Cardiac muscle cell (in vitro differentiated cells and primary cell): ENCODE data around the gene MAGI3. TPM values are rescaled to one million over a fixed set of nuclear protein-coding genes. Genes with fewer than 3 reads are reported as not detected.

Source experiments
- DNase-seq, 2 donors: peaks; one replicate each; pipeline versions ENCODE4 v3.0.0 to v3.0.0-alpha.2; 2010 to 2017; ENCODE audit warnings: low read depth in 1 of 2, low spot score in 1 of 2
- H3K27ac ChIP-seq: fragments of 200-600 bp; sonication (generic); 2 replicates; pipeline ENCODE4 v1.5.1; 2016
- H3K27me3 ChIP-seq: fragments of 200-600 bp; sonication (generic); 2 replicates; pipeline ENCODE4 v1.6.0; 2016; ENCODE audit warnings: control low read depth
- H3K36me3 ChIP-seq: fragments of 200-600 bp; sonication (generic); 2 replicates; pipeline ENCODE4 v1.5.1; 2016; ENCODE audit warnings: control low read depth
- H3K4me1 ChIP-seq: fragments of 200-600 bp; sonication (generic); 2 replicates; pipeline ENCODE4 v1.8.1; 2017; ENCODE audit warnings: low read depth, mild to moderate bottlenecking, mixed run types
- H3K4me3 ChIP-seq: fragments of 200-600 bp; sonication (generic); 2 replicates; pipeline ENCODE4 v1.5.1; 2016; ENCODE audit warnings: mild to moderate bottlenecking
- H3K9me3 ChIP-seq: fragments of 200-600 bp; sonication (generic); 2 replicates; pipeline ENCODE4 v1.5.1; 2017; ENCODE audit warnings: low read depth, mild to moderate bottlenecking, control low read depth
- polyA plus RNA-seq: library from polyadenylated mRNA; unstranded; fragments of >200 nt; fragmentation: Nextera tagmentation; extraction: Ambion mirVana; gene quantifications from 2 replicates; pipeline ENCODE4 v1.2.1, GENCODE V29; 2016
- total RNA-seq: library from RNA; depleted of rRNA; stranded (reverse); fragments of >200 nt; gene quantifications from 2 replicates; pipeline ENCODE4 v1.2.3, GENCODE V29; 2016
- TF ChIP-seq, protein P1 (sequence below): IDR thresholded peaks from 2 replicates; pipeline ENCODE4 v1.5.1; 2012; ENCODE audit warnings: low read depth, mild to moderate bottlenecking, low read length

MAGI3 gene
- total and polyA plus RNA-seq, 2 experiments from 2014 or later, result 7.3 to 20.6 TPM

DNA sequence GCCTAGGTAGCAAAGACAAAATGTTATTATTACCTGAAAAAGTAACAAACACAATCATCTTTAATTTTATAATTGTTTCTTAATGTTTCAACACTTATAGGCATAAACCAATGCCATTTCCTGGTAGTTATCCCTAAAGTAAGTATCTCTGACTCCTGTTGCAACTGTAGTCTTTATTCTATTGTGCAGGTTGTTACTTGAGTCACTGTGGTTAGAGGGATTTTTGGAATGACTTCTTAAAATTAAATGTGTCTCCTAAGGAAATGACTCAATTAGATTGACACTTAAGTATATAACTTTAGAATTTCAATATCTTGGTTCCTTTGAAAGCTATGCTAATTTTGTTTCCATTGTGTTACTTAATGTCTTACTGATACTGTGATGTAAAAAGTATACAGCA lies 225.1 kb downstream of the MAGI3 start:
- TF ChIP-seq, protein P1, sequence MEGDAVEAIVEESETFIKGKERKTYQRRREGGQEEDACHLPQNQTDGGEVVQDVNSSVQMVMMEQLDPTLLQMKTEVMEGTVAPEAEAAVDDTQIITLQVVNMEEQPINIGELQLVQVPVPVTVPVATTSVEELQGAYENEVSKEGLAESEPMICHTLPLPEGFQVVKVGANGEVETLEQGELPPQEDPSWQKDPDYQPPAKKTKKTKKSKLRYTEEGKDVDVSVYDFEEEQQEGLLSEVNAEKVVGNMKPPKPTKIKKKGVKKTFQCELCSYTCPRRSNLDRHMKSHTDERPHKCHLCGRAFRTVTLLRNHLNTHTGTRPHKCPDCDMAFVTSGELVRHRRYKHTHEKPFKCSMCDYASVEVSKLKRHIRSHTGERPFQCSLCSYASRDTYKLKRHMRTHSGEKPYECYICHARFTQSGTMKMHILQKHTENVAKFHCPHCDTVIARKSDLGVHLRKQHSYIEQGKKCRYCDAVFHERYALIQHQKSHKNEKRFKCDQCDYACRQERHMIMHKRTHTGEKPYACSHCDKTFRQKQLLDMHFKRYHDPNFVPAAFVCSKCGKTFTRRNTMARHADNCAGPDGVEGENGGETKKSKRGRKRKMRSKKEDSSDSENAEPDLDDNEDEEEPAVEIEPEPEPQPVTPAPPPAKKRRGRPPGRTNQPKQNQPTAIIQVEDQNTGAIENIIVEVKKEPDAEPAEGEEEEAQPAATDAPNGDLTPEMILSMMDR, result no peak
- peak in 1 of 2 donors; percentile 10 for DNase-seq
- H3K27me3 ChIP-seq, result no peaks in the 10 kb centered on the region
- H3K9me3 ChIP-seq, result no peaks in the 10 kb centered on the region
- H3K36me3 ChIP-seq, result peaks cover 4% of the 10 kb centered on the region
- no peak overlapping the region for H3K27ac ChIP-seq
- peaks cover 10% of the 10 kb centered on the region for H3K4me1 ChIP-seq
- no peak overlapping the region for H3K4me3 ChIP-seq

GRCh38 chr1:113616156-113616555 lies 225.8 kb downstream of the MAGI3 start:
- Histone ChIP-seq H3K27ac (no peak overlapping the region), H3K4me3 (no peak overlapping the region), H3K4me1 (peaks cover 10% of the 10 kb centered on the region), H3K36me3 (peaks cover 4% of the 10 kb centered on the region), H3K9me3 (no peaks in the 10 kb centered on the region), H3K27me3 (no peaks in the 10 kb centered on the region)
- TF ChIP-seq, protein P1, result no peak
- no peak for DNase-seq

DNA sequence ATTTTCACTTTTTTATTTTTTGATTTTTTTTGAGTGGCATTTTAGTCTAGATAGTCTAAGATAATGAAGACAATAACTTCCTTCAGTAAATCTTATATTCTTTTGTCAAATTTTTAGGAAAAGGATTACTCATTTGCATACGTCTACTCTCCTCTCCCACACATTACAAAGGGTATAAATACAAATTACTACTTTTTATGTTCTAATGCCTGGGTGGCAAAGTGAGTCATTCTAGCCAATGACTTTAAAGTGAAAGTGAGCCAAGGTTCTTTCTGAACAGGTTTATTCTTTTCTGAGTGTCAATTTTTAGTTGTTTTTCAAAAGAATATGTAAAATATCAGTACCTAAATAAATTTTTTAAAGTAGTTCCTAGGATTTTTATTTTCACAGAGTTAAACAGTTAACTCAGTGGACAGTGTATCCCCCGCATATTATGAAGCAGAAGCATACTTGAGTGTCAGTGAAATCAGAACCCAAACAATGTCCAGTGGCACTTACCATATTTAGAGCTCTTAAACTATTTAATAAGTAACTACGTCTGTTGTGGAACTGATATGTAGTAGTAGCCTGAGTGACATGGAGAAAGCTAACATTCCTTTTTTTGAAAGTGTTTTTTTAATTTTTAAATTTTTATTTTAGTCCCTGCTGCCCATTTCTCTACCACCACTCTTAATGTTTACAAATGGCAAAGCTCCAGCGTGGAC lies 227.3 kb downstream of the MAGI3 start:
- Histone ChIP-seq H3K36me3 (peaks cover 4% of the 10 kb centered on the region), H3K4me1 (peaks cover 10% of the 10 kb centered on the region), H3K27ac (no peak overlapping the region), H3K27me3 (no peaks in the 10 kb centered on the region), H3K4me3 (no peak overlapping the region), H3K9me3 (no peaks in the 10 kb centered on the region)
- TF ChIP-seq, protein P1, result no peak
- DNase-seq, result peak; percentile 6 to 14

DNA sequence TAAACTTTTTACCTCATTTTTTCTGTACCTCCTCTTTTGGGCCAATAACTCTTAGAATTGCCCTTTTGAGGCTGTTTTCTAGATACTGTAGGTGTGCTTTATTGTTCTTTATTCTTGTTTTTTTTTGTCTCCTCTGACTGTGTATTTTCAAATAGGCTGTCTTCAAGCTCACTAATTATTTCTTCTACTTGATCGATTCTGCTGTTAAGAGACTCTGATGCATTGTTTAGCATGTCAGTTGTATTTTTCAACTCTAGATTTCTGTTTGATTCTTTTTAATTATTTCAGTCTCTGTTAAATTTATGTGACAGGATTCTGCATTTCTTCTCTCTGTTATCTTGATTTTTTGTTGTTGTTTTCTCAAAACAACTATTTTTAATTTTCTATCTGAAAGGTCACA lies 238.7 kb downstream of the MAGI3 start:
- Histone ChIP-seq H3K4me3 (no peak overlapping the region), H3K9me3 (no peaks in the 10 kb centered on the region), H3K36me3 (no peaks in the 10 kb centered on the region), H3K27me3 (no peaks in the 10 kb centered on the region), H3K4me1 (no peaks in the 10 kb centered on the region), H3K27ac (no peak overlapping the region)
- TF ChIP-seq, protein P1, result no peak
- DNase-seq, result no peak

DNA sequence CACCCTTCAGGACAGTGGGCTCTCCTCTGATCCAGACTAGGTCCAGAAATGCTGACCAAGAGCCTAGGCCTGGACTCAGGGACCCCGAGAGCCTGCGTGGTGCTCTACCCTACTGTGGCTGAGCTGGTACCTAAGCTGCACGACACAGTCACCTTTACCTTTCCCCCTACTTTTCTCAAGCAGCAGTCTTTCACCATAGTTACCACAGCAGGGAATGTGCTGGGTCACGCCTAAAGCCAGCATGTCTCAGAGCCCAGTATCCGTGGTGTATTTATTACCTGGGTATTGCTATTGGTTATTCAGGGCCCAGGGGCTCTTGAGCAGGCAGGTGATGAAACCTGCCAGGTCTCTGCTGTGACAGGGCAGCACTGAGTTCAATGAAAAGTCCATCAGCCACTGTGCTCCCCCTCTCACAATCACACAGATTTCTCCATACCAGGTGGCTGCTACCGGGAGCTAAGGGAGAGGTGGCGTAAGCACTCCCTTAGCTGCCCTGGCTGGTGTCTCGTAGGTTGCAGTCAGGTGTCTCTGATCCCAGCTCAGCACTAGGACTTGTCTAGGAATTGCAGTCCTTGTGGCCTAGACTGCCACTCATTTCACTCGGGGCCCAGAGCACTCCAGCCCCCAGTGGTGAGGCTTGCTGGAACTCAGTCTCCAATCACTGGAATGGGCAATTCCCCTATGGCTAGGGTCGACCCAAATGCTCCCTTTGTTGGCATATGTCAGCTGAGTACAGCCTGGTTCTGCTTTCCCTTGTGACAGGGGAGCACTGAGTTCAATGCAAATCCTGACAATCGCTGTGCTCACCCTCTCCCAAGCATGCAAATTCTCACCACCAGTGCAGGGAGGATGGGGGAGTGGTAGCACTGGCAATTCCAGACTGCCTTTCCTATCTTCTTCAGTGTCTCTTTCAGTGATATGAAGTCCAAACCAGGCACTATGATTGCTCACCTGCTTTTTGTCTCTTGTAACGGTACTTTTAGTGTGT lies 240.3 kb downstream of the MAGI3 start:
- TF ChIP-seq, protein P1, result no peak
- H3K27ac ChIP-seq, result no peak overlapping the region
- DNase-seq, result no peak

More for the DNA sequence above, 240.3 kb downstream of the MAGI3 start:
- Histone ChIP-seq H3K9me3 (no peaks in the 10 kb centered on the region), H3K27me3 (no peaks in the 10 kb centered on the region), H3K4me1 (no peaks in the 10 kb centered on the region), H3K36me3 (no peaks in the 10 kb centered on the region), H3K4me3 (no peak overlapping the region)
